Prostate gland (tissue), 2 donors: ENCODE measurements around the gene SMR3A. TPM values are rescaled to one million over a fixed set of nuclear protein-coding genes. Genes with fewer than 3 reads are reported as not detected.

Source experiments
- DNase-seq: peaks from one replicate; pipeline ENCODE4 v3.0.0-alpha.2; 2019; ENCODE audit warnings: low spot score
- H3K27ac ChIP-seq, 2 donors: fragments of 200-600 bp; sonication (generic); 2 replicates each; pipeline ENCODE4 v1.5.1; 2017 to 2019
- H3K27me3 ChIP-seq: fragments of 200-600 bp; sonication (generic); replicated peaks from 2 replicates; pipeline ENCODE4 v1.5.1; 2019; ENCODE audit not compliant: insufficient read depth
- H3K36me3 ChIP-seq, 2 donors: fragments of 200-600 bp; sonication (generic); 1 replicate in 1 of 2; 2 replicates in 1 of 2; pipeline versions ENCODE4 v1.5.1 to v1.8.1; 2017 to 2019
- H3K4me1 ChIP-seq: fragments of 200-600 bp; sonication (generic); replicated peaks from 2 replicates; pipeline ENCODE4 v1.5.1; 2019
- H3K4me3 ChIP-seq, 2 donors: fragments of 200-600 bp; sonication (generic); 2 replicates each; pipeline ENCODE4 v1.5.1; 2017 to 2019
- H3K9me3 ChIP-seq: fragments of 200-600 bp; sonication (generic); 2 replicates; pipeline ENCODE4 v1.5.1; 2017
- CTCF ChIP-seq, 4 experiments: fragments of 200-600 bp in 2 of 4; fragments of 450-650 bp in 2 of 4; sonication (generic) in 2 of 4; IDR thresholded peaks; 1 replicate in 3 of 4; 2 replicates in 1 of 4; pipeline ENCODE4 v1.5.1; 2016 to 2019; ENCODE audit warnings: antibody characterized with exemption in 4 of 4, mild to moderate bottlenecking in 2 of 4, moderate library complexity in 2 of 4
- POLR2A ChIP-seq: fragments of 450-650 bp; IDR thresholded peaks from one replicate; pipeline ENCODE4 v1.6.1; 2016; ENCODE audit warnings: antibody characterized with exemption, mild to moderate bottlenecking
- POLR2AphosphoS5 ChIP-seq: sonication (generic); formaldehyde crosslinking; IDR thresholded peaks from one replicate; pipeline ENCODE4 v1.6.1; 2017; ENCODE audit warnings: antibody characterized with exemption
- WGBS: methylation state at CpG from one replicate; pipeline ENCODE4 v1.1.5; 2018; 5-methylcytosine and 5-hydroxymethylcytosine counted together
- intact Hi-C: fragments of 100-400 bp; cut with DNase I; formaldehyde crosslinking; loops from one replicate; pipeline ENCODE4 v1.14.2; 2022
- total RNA-seq, 2 donors: library from RNA; depleted of rRNA; stranded (reverse); fragments of >200 nt; gene quantifications; one replicate each; pipeline ENCODE4 v1.1.0, GENCODE V29; 2016

SMR3A gene
- total RNA-seq, 2 donors from 2014 or later, result not detected

DNA sequence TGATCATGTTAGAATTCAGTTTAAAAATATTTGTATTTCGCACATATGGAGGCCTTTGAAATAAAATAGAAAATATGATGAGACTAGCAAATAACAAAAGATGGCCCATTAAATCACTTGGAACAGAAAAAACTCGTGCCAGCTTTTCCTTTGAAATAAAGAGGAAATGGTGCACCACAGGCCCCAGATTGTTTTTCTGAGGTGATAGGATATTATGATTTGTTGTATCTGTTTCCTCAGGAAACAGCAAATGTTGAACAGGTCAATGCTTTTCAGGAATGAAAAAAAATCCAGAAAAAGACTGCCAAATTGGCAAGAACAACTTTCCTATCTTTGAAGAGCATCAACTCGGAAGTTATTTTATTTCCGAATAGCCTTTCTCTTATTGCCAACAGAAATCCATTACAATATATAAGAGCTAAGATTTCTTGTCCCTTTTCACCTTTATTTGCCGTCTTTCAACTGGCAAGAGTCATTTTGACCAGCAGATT, 22.2 kb downstream of the SMR3A start, which contains the start of gene SMR3B:
TSS of gene SMR3B (plus strand) at position 441 of the 491 bp plus-strand sequence. CDS start 1,380 bp downstream, outside the sequence.
- H3K27ac ChIP-seq, result no peak within 1 kb of the TSS
- TF ChIP-seq CTCF (IDR thresholded peaks at IDR 0.05) (no peak), POLR2AphosphoS5 (no peak), POLR2A (no peak)
- H3K9me3 ChIP-seq, result no peaks in the 10 kb centered on the region
- peaks cover 2% of the 10 kb centered on the region for H3K27me3 ChIP-seq
- 60% methylated on average over 5 of the region's 5 CpGs for WGBS
- DNase-seq, result no peak
- H3K4me3 ChIP-seq, result no peak within 1 kb of the TSS
- no peaks in the 10 kb centered on the region for H3K36me3 ChIP-seq
- H3K4me1 ChIP-seq, result no peaks in the 10 kb centered on the region
- intact Hi-C loops, result no loop called here

- no peak overlapping the region for H3K27ac ChIP-seq
- peaks cover 3% of the 10 kb centered on the region for H3K27me3 ChIP-seq
- no peaks in the 10 kb centered on the region for H3K36me3 ChIP-seq
- no peak for DNase-seq
- H3K9me3 ChIP-seq, result no peaks in the 10 kb centered on the region
- intact Hi-C loops, result no loop called here
- 76% methylated on average over 2 of the region's 2 CpGs for WGBS
- H3K4me1 ChIP-seq, result no peaks in the 10 kb centered on the region
- TF ChIP-seq POLR2A, result no peak
- no peak overlapping the region for H3K4me3 ChIP-seq
Observed at GRCh38 chr4:70392057-70392776, 31.7 kb downstream of the SMR3A start.

GRCh38 chr4:70397580-70397979, 37.0 kb downstream of the SMR3A start, which contains the start of gene OPRPN:
OPRPN (plus strand) TSS chr4:70397940; CDS start chr4:70399286, 1,346 bp downstream.
- Histone ChIP-seq H3K27ac (no peak within 1 kb of the TSS), H3K36me3 (no peaks in the 10 kb centered on the region)
- intact Hi-C loops, result no loop called here

DNA sequence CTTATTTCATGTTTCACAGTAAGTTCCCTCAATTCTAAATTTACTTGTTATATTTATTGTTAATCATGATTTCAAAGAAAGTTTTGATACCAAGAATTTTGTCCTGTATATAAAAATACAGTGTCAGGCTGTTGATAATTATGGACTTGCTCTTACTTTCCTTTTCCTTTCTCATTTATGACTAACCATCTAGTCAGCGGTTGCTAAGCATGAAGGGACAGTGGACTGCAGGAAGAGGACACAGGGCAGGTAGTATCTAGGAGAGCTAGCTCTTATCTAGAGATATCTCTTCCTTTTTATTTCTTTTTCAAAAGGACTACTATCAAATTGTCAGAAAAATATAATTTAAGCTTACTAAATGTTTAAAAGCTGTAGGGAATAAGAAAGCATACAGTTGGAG, 38.8 kb downstream of the SMR3A start:
- no peak overlapping the region for H3K4me3 ChIP-seq
- H3K27me3 ChIP-seq, result no peaks in the 10 kb centered on the region
- no peaks in the 10 kb centered on the region for H3K36me3 ChIP-seq
- TF ChIP-seq POLR2AphosphoS5 (no peak), CTCF (IDR thresholded peaks at IDR 0.05) (no peak), POLR2A (no peak)
- H3K9me3 ChIP-seq, result no peaks in the 10 kb centered on the region
- H3K27ac ChIP-seq, result no peak overlapping the region
- no peak for DNase-seq
- WGBS, result 100% methylated on average over 1 of the region's 1 CpG
- no peaks in the 10 kb centered on the region for H3K4me1 ChIP-seq
- intact Hi-C loops, result no loop called here

More at GRCh38 chr4:70397580-70397979, 37.0 kb downstream of the SMR3A start, which contains the start of gene OPRPN:
- Histone ChIP-seq H3K4me1 (no peaks in the 10 kb centered on the region), H3K27me3 (no peaks in the 10 kb centered on the region), H3K9me3 (no peaks in the 10 kb centered on the region), H3K4me3 (no peak within 1 kb of the TSS)
- TF ChIP-seq POLR2A (no peak), CTCF (IDR thresholded peaks at IDR 0.05) (no peak), POLR2AphosphoS5 (no peak)
- no peak for DNase-seq

DNA sequence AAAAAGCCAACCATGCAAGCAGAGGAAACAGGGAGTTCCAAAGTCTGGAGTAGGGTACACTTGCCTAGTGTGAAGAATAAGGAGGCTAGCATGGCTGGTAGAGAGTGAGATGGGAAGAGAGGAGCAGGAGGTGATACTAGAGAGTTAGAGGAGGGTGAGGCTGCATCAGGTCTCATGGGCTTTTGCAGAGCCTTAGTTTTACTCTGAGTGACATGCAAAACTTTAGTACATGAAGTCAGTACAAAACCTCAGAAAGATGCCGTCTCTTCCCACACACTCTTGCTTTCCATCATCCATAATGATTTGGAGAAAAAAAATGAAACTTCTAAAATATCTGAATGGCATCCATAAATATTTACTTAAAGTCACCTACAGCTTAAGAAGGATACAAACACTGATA, 42.2 kb downstream of the SMR3A start:
- H3K27ac ChIP-seq, result no peak overlapping the region
- no peaks in the 10 kb centered on the region for H3K27me3 ChIP-seq
- no peak for DNase-seq
- H3K4me1 ChIP-seq, result no peaks in the 10 kb centered on the region
- no peaks in the 10 kb centered on the region for H3K9me3 ChIP-seq
- no peaks in the 10 kb centered on the region for H3K36me3 ChIP-seq
- TF ChIP-seq POLR2AphosphoS5 (no peak), CTCF (IDR thresholded peaks at IDR 0.05) (no peak), POLR2A (no peak)
- no peak overlapping the region for H3K4me3 ChIP-seq
- 93% methylated on average over 1 of the region's 1 CpG for WGBS
- intact Hi-C loops, result no loop called here
